HepG2 (cell line): ENCODE results near the gene TRIM3. TPM values are rescaled to one million over a fixed set of nuclear protein-coding genes. Genes with fewer than 3 reads are reported as not detected.
A peak's percentile ranks its signal among the peaks of the same experiment; 100 is the strongest.

Experiments used
- JARID2 ChIP-seq: sonication (generic); formaldehyde crosslinking; IDR thresholded peaks from 2 replicates; pipeline ENCODE4 v1.8.1; 2023; ENCODE audit warnings: missing genetic modification reagents, inconsistent platforms; ENCODE audit not compliant: insufficient replicate concordance
- MTERF4 ChIP-seq: sonication (generic); formaldehyde crosslinking; IDR thresholded peaks from 2 replicates; pipeline ENCODE4 v1.8.0; 2023; ENCODE audit warnings: mild to moderate bottlenecking, missing genetic modification reagents
- RFX1 ChIP-seq: fragments of 450-650 bp; IDR thresholded peaks from 2 replicates; pipeline ENCODE4 v1.6.1; 2017
- SIN3A ChIP-seq: IDR thresholded peaks from 2 replicates; pipeline ENCODE4 v1.6.1; 2011; ENCODE audit warnings: low read depth, mild to moderate bottlenecking, control low read depth, low read length, borderline replicate concordance
- SNAPC4 ChIP-seq: sonication (generic); formaldehyde crosslinking; IDR thresholded peaks from 2 replicates; pipeline ENCODE4 v1.4.0; 2020; ENCODE audit warnings: mild to moderate bottlenecking, missing genetic modification reagents
- SPEN ChIP-seq: sonication (generic); formaldehyde crosslinking; IDR thresholded peaks from 2 replicates; pipeline ENCODE4 v1.5.1; 2020; ENCODE audit warnings: low read depth, mild to moderate bottlenecking, missing genetic modification reagents
- TAF15 ChIP-seq: fragments of 200-400 bp; formaldehyde crosslinking; IDR thresholded peaks from one replicate; pipeline ENCODE4 v1.6.1; 2018; ENCODE audit warnings: mild to moderate bottlenecking, low read depth, low read length; ENCODE audit not compliant: poor library complexity, severe bottlenecking
- THAP11 ChIP-seq: IDR thresholded peaks from 2 replicates; pipeline ENCODE4 v1.6.1; 2016; ENCODE audit warnings: missing biosample characterization, missing genetic modification reagents
- ZBTB38 ChIP-seq: sonication (generic); formaldehyde crosslinking; IDR thresholded peaks from 2 replicates; pipeline ENCODE4 v1.5.1; 2020; ENCODE audit warnings: mild to moderate bottlenecking, missing genetic modification reagents
- ZNF574 ChIP-seq: sonication (generic); formaldehyde crosslinking; IDR thresholded peaks from 2 replicates; pipeline ENCODE4 v1.4.0; 2020; ENCODE audit warnings: missing genetic modification reagents
- ZNF691 ChIP-seq: sonication (generic); formaldehyde crosslinking; IDR thresholded peaks from 2 replicates; pipeline ENCODE4 v1.4.0; 2020; ENCODE audit warnings: missing genetic modification reagents, low read depth, mild to moderate bottlenecking, borderline replicate concordance
- ZSCAN22 ChIP-seq: sonication (generic); formaldehyde crosslinking; IDR thresholded peaks from 2 replicates; pipeline ENCODE4 v1.4.0; 2020; ENCODE audit warnings: mild to moderate bottlenecking, missing genetic modification reagents
- polyA plus RNA-seq, 8 experiments: library from polyadenylated mRNA; depleted of rRNA in 3 of 8; stranded (reverse) in 7 of 8; unstranded in 1 of 8; fragments of >200 nt; fragmentation: Illumina TruSeq in 4 of 8; extraction: Trizol in 4 of 8; gene quantifications; 2 replicates each; pipeline versions ENCODE4 v1.2.1 to v1.2.3, GENCODE V29; 2011 to 2016; ENCODE audit warnings: low read depth in 4 of 8, missing spikeins in 1 of 8, mixed read lengths in 1 of 8; ENCODE audit not compliant: insufficient read depth in 1 of 8
- total RNA-seq, 5 experiments: library from RNA; depleted of rRNA; stranded (reverse); fragments of >200 nt; fragmentation: Illumina TruSeq; extraction: Trizol; gene quantifications; 2 replicates each; pipeline ENCODE4 v1.2.3, GENCODE V29; 2016; ENCODE audit warnings: low read depth in 1 of 5
- TF ChIP-seq, protein P1 (sequence below): IDR thresholded peaks from 2 replicates; pipeline ENCODE4 v1.6.1; 2018; ENCODE audit warnings: missing genetic modification reagents
- TF ChIP-seq, protein P2 (sequence below): sonication (generic); formaldehyde crosslinking; IDR thresholded peaks from 2 replicates; pipeline ENCODE4 v1.4.0; 2020; ENCODE audit warnings: mild to moderate bottlenecking, missing genetic modification reagents

Gene TRIM3
- total and polyA plus RNA-seq, 2 of the 13 experiments (the other 11 are each of a cell fraction or from before 2014, with no cell fraction given) = 3.6 to 6.3 TPM

- TF ChIP-seq ZNF574 (CRISPR knock-in tag) (no peak), ZSCAN22 (CRISPR knock-in tag) (peak; percentile 87), JARID2 (no peak), SNAPC4 (CRISPR knock-in tag) (0 out of 2 replicates have a peak, but pooled peaks have one; percentile 29), RFX1 (no peak), TAF15 (no peak), SPEN (CRISPR knock-in tag) (0 out of 2 replicates have a peak, but pooled peaks have one; percentile 21), MTERF4 (CRISPR knock-in tag) (no peak), ZBTB38 (CRISPR knock-in tag) (0 out of 2 replicates have a peak, but pooled peaks have one; percentile 46), ZNF691 (CRISPR knock-in tag) (no peak), THAP11 (CRISPR knock-in tag) (no peak), SIN3A (peak; percentile 36; the same call in 1 of the 2 replicates)
- TF ChIP-seq, protein P1, sequence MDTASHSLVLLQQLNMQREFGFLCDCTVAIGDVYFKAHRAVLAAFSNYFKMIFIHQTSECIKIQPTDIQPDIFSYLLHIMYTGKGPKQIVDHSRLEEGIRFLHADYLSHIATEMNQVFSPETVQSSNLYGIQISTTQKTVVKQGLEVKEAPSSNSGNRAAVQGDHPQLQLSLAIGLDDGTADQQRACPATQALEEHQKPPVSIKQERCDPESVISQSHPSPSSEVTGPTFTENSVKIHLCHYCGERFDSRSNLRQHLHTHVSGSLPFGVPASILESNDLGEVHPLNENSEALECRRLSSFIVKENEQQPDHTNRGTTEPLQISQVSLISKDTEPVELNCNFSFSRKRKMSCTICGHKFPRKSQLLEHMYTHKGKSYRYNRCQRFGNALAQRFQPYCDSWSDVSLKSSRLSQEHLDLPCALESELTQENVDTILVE (CRISPR knock-in tag) = no peak
- TF ChIP-seq, protein P2, sequence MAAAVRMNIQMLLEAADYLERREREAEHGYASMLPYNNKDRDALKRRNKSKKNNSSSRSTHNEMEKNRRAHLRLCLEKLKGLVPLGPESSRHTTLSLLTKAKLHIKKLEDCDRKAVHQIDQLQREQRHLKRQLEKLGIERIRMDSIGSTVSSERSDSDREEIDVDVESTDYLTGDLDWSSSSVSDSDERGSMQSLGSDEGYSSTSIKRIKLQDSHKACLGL = peak; percentile 52; the same call in 1 of the 2 replicates
These were observed at the start of gene TRIM3 (continued) for GRCh38 chr11:6473451-6474412.
